ENCODE measurements around the gene COL4A5. TPM values are rescaled to one million over a fixed set of nuclear protein-coding genes. Genes with fewer than 3 reads are reported as not detected.

The COL4A5 gene
- total and polyA plus RNA-seq, 2 donors (not counting 3 experiments of a cell fraction or from before 2014, with no cell fraction given), result 15.4 to 28.8 TPM

GRCh38 chrX:108468486-108468885 lies 28.8 kb downstream of the COL4A5 start:
- no peaks in the 10 kb centered on the region for H3K9me1 ChIP-seq (replicated peaks; ENCODE audit: control insufficient read depth, extremely low read depth, insufficient read depth, low read length)
- H3K9ac ChIP-seq (replicated peaks; ENCODE audit: extremely low read depth, insufficient read depth, low read length), result no peak overlapping the region
- CTCF ChIA-PET, result interaction anchor here (1.6 kb wide), 1 partner anchor 15 kb away, joined by 3 read pairs; no protein-coding TSS in a partner anchor
- FAIRE-seq, result no peak
- TF ChIP-seq, protein P1, sequence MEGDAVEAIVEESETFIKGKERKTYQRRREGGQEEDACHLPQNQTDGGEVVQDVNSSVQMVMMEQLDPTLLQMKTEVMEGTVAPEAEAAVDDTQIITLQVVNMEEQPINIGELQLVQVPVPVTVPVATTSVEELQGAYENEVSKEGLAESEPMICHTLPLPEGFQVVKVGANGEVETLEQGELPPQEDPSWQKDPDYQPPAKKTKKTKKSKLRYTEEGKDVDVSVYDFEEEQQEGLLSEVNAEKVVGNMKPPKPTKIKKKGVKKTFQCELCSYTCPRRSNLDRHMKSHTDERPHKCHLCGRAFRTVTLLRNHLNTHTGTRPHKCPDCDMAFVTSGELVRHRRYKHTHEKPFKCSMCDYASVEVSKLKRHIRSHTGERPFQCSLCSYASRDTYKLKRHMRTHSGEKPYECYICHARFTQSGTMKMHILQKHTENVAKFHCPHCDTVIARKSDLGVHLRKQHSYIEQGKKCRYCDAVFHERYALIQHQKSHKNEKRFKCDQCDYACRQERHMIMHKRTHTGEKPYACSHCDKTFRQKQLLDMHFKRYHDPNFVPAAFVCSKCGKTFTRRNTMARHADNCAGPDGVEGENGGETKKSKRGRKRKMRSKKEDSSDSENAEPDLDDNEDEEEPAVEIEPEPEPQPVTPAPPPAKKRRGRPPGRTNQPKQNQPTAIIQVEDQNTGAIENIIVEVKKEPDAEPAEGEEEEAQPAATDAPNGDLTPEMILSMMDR (IDR thresholded peaks at IDR 0.05; ENCODE audit: extremely low read depth in 1 of 2, insufficient read depth in 1 of 2, low read depth in 1 of 2, low read length in 2 of 2), result no peak
- TF ChIP-seq POLR2AphosphoS5 (IDR thresholded peaks at IDR 0.05; ENCODE audit: insufficient read depth, low read depth, low read length), result no peak
- no peak for TF ChIP-seq MYC (IDR thresholded peaks at IDR 0.05; ENCODE audit: low read depth, low read length)
- TF ChIP-seq EZH2 (IDR thresholded peaks at IDR 0.05; ENCODE audit: borderline replicate concordance, low read depth, low read length, severe bottlenecking), result no peak
- no peak for TF ChIP-seq MAX (IDR thresholded peaks at IDR 0.05; ENCODE audit: insufficient read depth, insufficient read length)
- TF ChIP-seq POLR2A (IDR thresholded peaks at IDR 0.05; ENCODE audit: low read depth, low read length), result no peak
- TF ChIP-seq FOS (IDR thresholded peaks at IDR 0.05; ENCODE audit: borderline replicate concordance, insufficient read depth, low read length), result no peak
- TF ChIP-seq GATA2 (IDR thresholded peaks at IDR 0.05; ENCODE audit: insufficient read depth, insufficient read length, low read depth, low read length), result no peak
- TF ChIP-seq JUN (IDR thresholded peaks at IDR 0.05; ENCODE audit: borderline replicate concordance, insufficient read depth, insufficient read length, low read depth), result no peak
- no peaks in the 10 kb centered on the region for H3K27me3 ChIP-seq (ENCODE audit: control insufficient read depth in 2 of 2, insufficient read depth in 2 of 2, low read length in 2 of 2)
- no peaks in the 10 kb centered on the region for H3K79me2 ChIP-seq (ENCODE audit: control insufficient read depth, insufficient read depth, low read length)
- POLR2A ChIA-PET, result no interaction called here
- no peaks in the 10 kb centered on the region for H4K20me1 ChIP-seq (replicated peaks; ENCODE audit: control insufficient read depth, extremely low read depth, insufficient read depth, low read length)
- intact Hi-C loops (cut with micrococcal nuclease) (no loop called here), dilution Hi-C loops (cut with MboI; ENCODE audit: extremely low pct_ligation_motif_present, low sequenced_read_pairs) (no loop called here)
- DNase-seq (ENCODE audit: low read depth, low spot score), result no peak
- H3K4me1 ChIP-seq (ENCODE audit: control insufficient read depth, extremely low read depth, insufficient read depth, low read length), result no peaks in the 10 kb centered on the region
- H2AFZ ChIP-seq (ENCODE audit: low read depth, low read length), result no peak overlapping the region
- H3K4me2 ChIP-seq (ENCODE audit: insufficient read depth, low read length), result no peak overlapping the region
- H3K36me3 ChIP-seq (ENCODE audit: control insufficient read depth in 2 of 2, extremely low read depth in 1 of 2, insufficient read depth in 2 of 2, low read length in 2 of 2), result no peaks in the 10 kb centered on the region
- BruUV-seq (replicated peaks), result no TSS peak
- no peak overlapping the region for H3K4me3 ChIP-seq (replicated peaks in 1 of 3; ENCODE audit: insufficient read depth in 1 of 3, low read depth in 1 of 3, low read length in 3 of 3)
- no peaks in the 10 kb centered on the region for H3K9me3 ChIP-seq (replicated peaks; ENCODE audit: control insufficient read depth, insufficient read depth, low read length)
- no peak overlapping the region for H3K27ac ChIP-seq (ENCODE audit: insufficient read depth, low read depth, low read length)
